ENCODE measurements around the gene BAIAP2L2. TPM values are rescaled to one million over a fixed set of nuclear protein-coding genes. Genes with fewer than 3 reads are reported as not detected.
A peak's percentile ranks its signal among the peaks of the same experiment; 100 is the strongest.

BAIAP2L2 gene
- total and polyA plus RNA-seq, 2 donors (not counting 3 experiments of a cell fraction or from before 2014, with no cell fraction given): 0.20 to 0.35 TPM

- Histone ChIP-seq H3K79me2 (ENCODE audit: control insufficient read depth, insufficient read depth, low read length) (no peaks in the 10 kb centered on the region), H3K9me1 (replicated peaks; ENCODE audit: control insufficient read depth, extremely low read depth, insufficient read depth, low read length) (no peaks in the 10 kb centered on the region), H3K9me3 (replicated peaks; ENCODE audit: control insufficient read depth, insufficient read depth, low read length) (no peaks in the 10 kb centered on the region), H3K4me2 (ENCODE audit: insufficient read depth, low read length) (no peak overlapping the region), H3K4me1 (ENCODE audit: control insufficient read depth, extremely low read depth, insufficient read depth, low read length) (no peaks in the 10 kb centered on the region), H3K4me3 (replicated peaks in 1 of 3; ENCODE audit: insufficient read depth in 1 of 3, low read depth in 1 of 3, low read length in 3 of 3) (no peak overlapping the region), H2AFZ (ENCODE audit: low read depth, low read length) (no peak overlapping the region), H3K36me3 (ENCODE audit: control insufficient read depth in 2 of 2, extremely low read depth in 1 of 2, insufficient read depth in 2 of 2, low read length in 2 of 2) (peaks cover 0 to 10% of the 10 kb centered on the region in 2 experiments), H3K27ac (ENCODE audit: insufficient read depth, low read depth, low read length) (no peak overlapping the region), H3K27me3 (ENCODE audit: control insufficient read depth in 2 of 2, insufficient read depth in 2 of 2, low read length in 2 of 2) (no peaks in the 10 kb centered on the region), H4K20me1 (replicated peaks; ENCODE audit: control insufficient read depth, extremely low read depth, insufficient read depth, low read length) (no peaks in the 10 kb centered on the region), H3K9ac (replicated peaks; ENCODE audit: extremely low read depth, insufficient read depth, low read length) (no peak overlapping the region)
- TF ChIP-seq POLR2AphosphoS5 (IDR thresholded peaks at IDR 0.05; ENCODE audit: insufficient read depth, low read depth, low read length) (no peak), EZH2 (IDR thresholded peaks at IDR 0.05; ENCODE audit: borderline replicate concordance, low read depth, low read length, severe bottlenecking) (no peak), GATA2 (IDR thresholded peaks at IDR 0.05; ENCODE audit: insufficient read depth, insufficient read length, low read depth, low read length) (no peak), MYC (IDR thresholded peaks at IDR 0.05; ENCODE audit: low read depth, low read length) (no peak)
- POLR2A ChIA-PET: no interaction called here
- CTCF ChIA-PET: no interaction called here
- intact Hi-C loops (cut with micrococcal nuclease): no loop called here
- dilution Hi-C loops (cut with MboI; ENCODE audit: extremely low pct_ligation_motif_present, low sequenced_read_pairs): no loop called here
- FAIRE-seq (no peak), DNase-seq (ENCODE audit: low read depth, low spot score) (no peak)
- no TSS peak for BruUV-seq (replicated peaks)
Observed at GRCh38 chr22:38062791-38063190, 47.7 kb downstream of the BAIAP2L2 start.

- BruUV-seq (replicated peaks): TSS peak; percentile 88
- ChIA-PET POLR2A (no interaction called here), CTCF (no interaction called here)
- TF ChIP-seq CTCF (IDR thresholded peaks at IDR 0.05; ENCODE audit: extremely low read depth in 1 of 2, insufficient read depth in 1 of 2, low read depth in 1 of 2, low read length in 2 of 2) (no peak), FOS (IDR thresholded peaks at IDR 0.05; ENCODE audit: borderline replicate concordance, insufficient read depth, low read length) (no peak), POLR2A (IDR thresholded peaks at IDR 0.05; ENCODE audit: low read depth, low read length) (peak; percentile 68), EZH2 (IDR thresholded peaks at IDR 0.05; ENCODE audit: borderline replicate concordance, low read depth, low read length, severe bottlenecking) (peak; percentile 41), MYC (IDR thresholded peaks at IDR 0.05; ENCODE audit: low read depth, low read length) (no peak), POLR2AphosphoS5 (IDR thresholded peaks at IDR 0.05; ENCODE audit: insufficient read depth, low read depth, low read length) (peak; percentile 56), GATA2 (IDR thresholded peaks at IDR 0.05; ENCODE audit: insufficient read depth, insufficient read length, low read depth, low read length) (no peak)
- TF ChIP-seq, protein P1, sequence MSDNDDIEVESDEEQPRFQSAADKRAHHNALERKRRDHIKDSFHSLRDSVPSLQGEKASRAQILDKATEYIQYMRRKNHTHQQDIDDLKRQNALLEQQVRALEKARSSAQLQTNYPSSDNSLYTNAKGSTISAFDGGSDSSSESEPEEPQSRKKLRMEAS (IDR thresholded peaks at IDR 0.05; ENCODE audit: insufficient read depth, insufficient read length): no peak
- H3K36me3 ChIP-seq (ENCODE audit: control insufficient read depth in 2 of 2, extremely low read depth in 1 of 2, insufficient read depth in 2 of 2, low read length in 2 of 2): no peaks in the 10 kb centered on the region
- no peaks in the 10 kb centered on the region for H3K9me3 ChIP-seq (replicated peaks; ENCODE audit: control insufficient read depth, insufficient read depth, low read length)
- peak within 1 kb of the TSS; percentile 90 for H2AFZ ChIP-seq (ENCODE audit: low read depth, low read length)
- H3K4me2 ChIP-seq (ENCODE audit: insufficient read depth, low read length): peak within 1 kb of the TSS; percentile 80
- H3K27ac ChIP-seq (ENCODE audit: insufficient read depth, low read depth, low read length): peak within 1 kb of the TSS; percentile 73
- H3K4me3 ChIP-seq (replicated peaks in 1 of 3; ENCODE audit: insufficient read depth in 1 of 3, low read depth in 1 of 3, low read length in 3 of 3): peak within 1 kb of the TSS; percentile 37 to 69 (median 58)
- no peaks in the 10 kb centered on the region for H4K20me1 ChIP-seq (replicated peaks; ENCODE audit: control insufficient read depth, extremely low read depth, insufficient read depth, low read length)
- H3K79me2 ChIP-seq (ENCODE audit: control insufficient read depth, insufficient read depth, low read length): no peaks in the 10 kb centered on the region
- dilution Hi-C loops (cut with MboI; ENCODE audit: extremely low pct_ligation_motif_present, low sequenced_read_pairs): no loop called here
- intact Hi-C loops (cut with micrococcal nuclease): loop anchor here (10.0 kb wide), 1 partner anchor 248 kb away; no protein-coding TSS in a partner anchor
- FAIRE-seq (peak; percentile 88), DNase-seq (ENCODE audit: low read depth, low spot score) (peak; percentile 82)
- peak within 1 kb of the TSS; percentile 78 for H3K9ac ChIP-seq (replicated peaks; ENCODE audit: extremely low read depth, insufficient read depth, low read length)
- H3K4me1 ChIP-seq (ENCODE audit: control insufficient read depth, extremely low read depth, insufficient read depth, low read length): peaks cover 8% of the 10 kb centered on the region
- no peaks in the 10 kb centered on the region for H3K9me1 ChIP-seq (replicated peaks; ENCODE audit: control insufficient read depth, extremely low read depth, insufficient read depth, low read length)
- peaks cover 0 to 2% of the 10 kb centered on the region in 2 experiments for H3K27me3 ChIP-seq (ENCODE audit: control insufficient read depth in 2 of 2, insufficient read depth in 2 of 2, low read length in 2 of 2)
Observed at GRCh38 chr22:38056969-38057891, 53.3 kb downstream of the BAIAP2L2 start, which contains the start of gene PICK1. Gene PICK1 (plus strand): TSS chr22:38057404. CDS start chr22:38057810, 406 bp downstream.
